ENCODE measurements around the gene OR13F1.
A peak's percentile ranks its signal among the peaks of the same experiment; 100 is the strongest.
"Not testable (repeated sequence)": the region's sequence is repeated elsewhere in the genome, so short reads cannot be mapped to it uniquely, and the experiment has no call there.

OR13F1 gene

GRCh38 chr9:104503963-104504362 lies at the start of gene OR13F1:
Gene OR13F1, plus strand, starts transcription at chr9:104504263. Its CDS starts 0 bp downstream, at chr9:104504263.
- no peak within 1 kb of the TSS for H3K27ac ChIP-seq
- DNase-seq (ENCODE audit: low read depth, low spot score): no peak

GRCh38 chr9:104456831-104457230 lies 47.2 kb upstream of the OR13F1 start:
- H3K27ac ChIP-seq: no peak overlapping the region
- DNase-seq (ENCODE audit: low read depth, low spot score): no peak

- no peak overlapping the region for H3K27ac ChIP-seq
- no peak for DNase-seq (ENCODE audit: low read depth, low spot score)
Observed at GRCh38 chr9:104463864-104464263, 40.2 kb upstream of the OR13F1 start.

- no peak overlapping the region for H3K27ac ChIP-seq
- no peak for DNase-seq (ENCODE audit: low read depth, low spot score)
Observed at GRCh38 chr9:104468261-104468660, 35.8 kb upstream of the OR13F1 start.

GRCh38 chr9:104482921-104483570 lies 21.0 kb upstream of the OR13F1 start:
- H3K27ac ChIP-seq: no peak overlapping the region
- no peak for DNase-seq (ENCODE audit: low read depth, low spot score)

GRCh38 chr9:104485014-104485413 lies 19.0 kb upstream of the OR13F1 start:
- DNase-seq (ENCODE audit: low read depth, low spot score): no peak
- H3K27ac ChIP-seq: no peak overlapping the region

GRCh38 chr9:104494808-104495207 lies 9.3 kb upstream of the OR13F1 start:
- no peak overlapping the region for H3K27ac ChIP-seq
- no peak for DNase-seq (ENCODE audit: low read depth, low spot score)

GRCh38 chr9:104503440-104503839 lies 623 bp upstream of the OR13F1 start:
- no peak for DNase-seq (ENCODE audit: low read depth, low spot score)
- no peak overlapping the region for H3K27ac ChIP-seq

GRCh38 chr9:104506565-104506964 lies 2.5 kb downstream of the OR13F1 start:
- DNase-seq (ENCODE audit: low read depth, low spot score): peak; percentile 44
- H3K27ac ChIP-seq: peak overlapping the region; percentile 69

GRCh38 chr9:104514901-104515300 lies 10.8 kb downstream of the OR13F1 start:
- DNase-seq (ENCODE audit: low read depth, low spot score): no peak
- no peak overlapping the region for H3K27ac ChIP-seq

GRCh38 chr9:104520241-104520640 lies 16.2 kb downstream of the OR13F1 start:
- not testable (repeated sequence) for H3K27ac ChIP-seq

GRCh38 chr9:104527109-104527508 lies 23.0 kb downstream of the OR13F1 start, which contains the start of gene OR13C4:
Gene OR13C4, minus strand, starts transcription at chr9:104527209. Its CDS starts 0 bp downstream, at chr9:104527209.
- no peak for DNase-seq (ENCODE audit: low read depth, low spot score)
- H3K27ac ChIP-seq: no peak within 1 kb of the TSS

More at GRCh38 chr9:104520241-104520640, 16.2 kb downstream of the OR13F1 start:
- not testable (repeated sequence) for DNase-seq (ENCODE audit: low read depth, low spot score)

GRCh38 chr9:104536756-104537155 lies 32.7 kb downstream of the OR13F1 start, which contains the start of gene OR13C3:
Gene OR13C3, minus strand, starts transcription at chr9:104536856. Its CDS starts 133 bp downstream, at chr9:104536723.
- DNase-seq (ENCODE audit: low read depth, low spot score): no peak
- H3K27ac ChIP-seq: no peak within 1 kb of the TSS

GRCh38 chr9:104539275-104539674 lies 35.2 kb downstream of the OR13F1 start:
- H3K27ac ChIP-seq: no peak overlapping the region
- DNase-seq (ENCODE audit: low read depth, low spot score): no peak

- no peak for DNase-seq (ENCODE audit: low read depth, low spot score)
Observed at GRCh38 chr9:104544644-104545043, 40.6 kb downstream of the OR13F1 start.

GRCh38 chr9:104553261-104553660 lies 49.2 kb downstream of the OR13F1 start:
- DNase-seq (ENCODE audit: low read depth, low spot score): no peak
- H3K27ac ChIP-seq: no peak overlapping the region

More at GRCh38 chr9:104544644-104545043, 40.6 kb downstream of the OR13F1 start:
- H3K27ac ChIP-seq: no peak overlapping the region

Measured in epithelial cell of prostate (primary cell).